ENCODE results near the gene STXBP1.

STXBP1 gene

DNA sequence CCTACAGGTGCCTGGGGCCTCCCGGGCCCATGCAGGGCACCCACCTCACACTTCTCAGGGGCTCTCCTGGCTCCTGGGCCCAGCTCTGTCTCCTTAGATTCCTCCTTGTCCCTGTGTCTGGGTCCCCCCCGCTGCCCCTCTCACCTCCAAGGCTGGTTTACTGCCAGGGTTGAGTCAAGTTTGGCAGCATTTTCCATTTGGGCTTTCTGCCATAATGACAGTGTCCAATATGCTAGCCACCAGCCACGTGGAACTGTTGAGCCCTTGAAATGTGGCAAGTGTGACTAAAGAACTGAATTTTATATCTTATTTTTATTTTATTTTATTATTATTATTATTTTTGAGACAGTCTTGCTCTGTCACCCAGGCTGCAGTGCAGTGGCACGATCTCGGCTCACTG lies 105.7 kb downstream of the STXBP1 start:
- CTCF ChIA-PET: interaction anchor here (1.2 kb wide), 1 partner anchor 203 kb away, joined by 3 read pairs; no protein-coding TSS in a partner anchor
- POLR2A ChIA-PET: interaction anchor here (0.8 kb wide), 1 partner anchor 110 kb away, joined by 4 read pairs; no protein-coding TSS in a partner anchor
- H3K36me3 ChIP-seq (ENCODE audit: control insufficient read depth in 4 of 4, insufficient read depth in 4 of 4, low read length in 3 of 4): no peaks in the 10 kb centered on the region

DNA sequence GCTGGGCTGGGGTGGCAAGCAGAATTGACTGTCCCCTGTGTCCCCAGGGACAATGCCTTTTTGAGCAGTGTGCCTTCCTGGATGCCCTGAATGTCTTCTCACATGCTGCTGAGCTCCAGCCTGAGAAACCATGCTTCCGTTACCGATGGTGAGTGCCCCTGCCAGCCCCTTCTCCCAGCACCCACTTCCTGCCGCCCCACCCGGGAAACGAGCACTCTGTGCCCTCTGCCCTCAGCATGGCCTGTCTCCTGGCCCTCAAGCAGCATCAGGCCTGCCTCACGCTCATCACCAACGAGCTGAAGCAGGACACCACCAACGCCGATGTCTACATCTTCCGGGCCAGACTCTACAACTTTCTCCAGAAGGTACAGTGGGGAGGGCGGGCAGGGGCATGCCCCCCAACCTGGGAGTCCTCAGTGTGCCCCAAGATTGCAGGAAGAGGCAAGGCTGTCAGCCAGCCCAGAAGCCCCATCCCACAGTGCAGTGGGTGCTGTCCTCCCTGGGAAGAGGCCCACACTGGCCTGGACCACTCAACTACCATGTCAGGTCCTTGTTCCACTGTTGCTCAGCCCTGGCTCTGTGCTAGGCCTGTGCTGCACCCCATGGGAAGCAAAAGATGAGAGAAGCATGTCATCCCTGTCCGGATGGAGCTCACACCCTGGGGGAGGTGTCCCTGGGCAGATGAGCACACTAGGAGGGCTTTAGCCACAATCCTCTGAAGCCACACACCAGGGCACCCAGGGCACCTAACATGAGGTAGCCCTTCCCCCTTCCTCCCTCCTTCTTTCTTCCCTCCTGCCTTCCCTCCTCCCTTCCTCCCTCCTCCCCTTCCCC lies 108.2 kb downstream of the STXBP1 start:
- H3K36me3 ChIP-seq (ENCODE audit: control insufficient read depth in 4 of 4, insufficient read depth in 4 of 4, low read length in 3 of 4): no peaks in the 10 kb centered on the region
- DNase-seq: no peak
- H3K27ac ChIP-seq (ENCODE audit: insufficient read depth in 1 of 2, low read depth in 1 of 2, low read length in 2 of 2, poor library complexity in 1 of 2, severe bottlenecking in 2 of 2): no peak overlapping the region
- CTCF ChIA-PET: interaction anchor here (0.9 to 1.8 kb wide), 5 partner anchors 9 to 50 kb away, joined by 3 read pairs; partner anchors contain the start of gene TOR2A
- no peaks in the 10 kb centered on the region for H3K9me3 ChIP-seq (ENCODE audit: control extremely low read depth in 1 of 5, control insufficient read depth in 4 of 5, insufficient read depth in 2 of 5, low read depth in 1 of 5, low read length in 4 of 5)
- H3K27me3 ChIP-seq (replicated peaks in 2 of 5; ENCODE audit: control insufficient read depth in 4 of 5, insufficient read depth in 5 of 5, low read length in 4 of 5): peaks cover 0 to 1% (median 0%) of the 10 kb centered on the region in 5 experiments
- no peak overlapping the region for H3K4me3 ChIP-seq (ENCODE audit: control insufficient read depth in 1 of 7, extremely low read depth in 1 of 7, insufficient read depth in 4 of 7, low read depth in 2 of 7, low read length in 6 of 7)
- peaks cover 0 to 10% (median 8%) of the 10 kb centered on the region in 4 experiments for H3K4me1 ChIP-seq (ENCODE audit: control extremely low read depth in 1 of 4, control insufficient read depth in 4 of 4, insufficient read depth in 4 of 4, low read length in 3 of 4)
- POLR2A ChIA-PET: no interaction called here
- 91% methylated on average over 12 of the region's 12 CpGs for WGBS (ENCODE audit: insufficient coverage)

More for the DNA sequence above, 105.7 kb downstream of the STXBP1 start:
- peaks cover 0 to 4% (median 0%) of the 10 kb centered on the region in 5 experiments for H3K27me3 ChIP-seq (replicated peaks in 2 of 5; ENCODE audit: control insufficient read depth in 4 of 5, insufficient read depth in 5 of 5, low read length in 4 of 5)
- H3K4me3 ChIP-seq (ENCODE audit: control insufficient read depth in 1 of 7, extremely low read depth in 1 of 7, insufficient read depth in 4 of 7, low read depth in 2 of 7, low read length in 6 of 7): no peak overlapping the region
- no peak overlapping the region for H3K27ac ChIP-seq (ENCODE audit: insufficient read depth in 1 of 2, low read depth in 1 of 2, low read length in 2 of 2, poor library complexity in 1 of 2, severe bottlenecking in 2 of 2)
- DNase-seq: no peak
- WGBS (ENCODE audit: insufficient coverage): 100% methylated on average over 4 of the region's 5 CpGs
- no peaks in the 10 kb centered on the region for H3K9me3 ChIP-seq (ENCODE audit: control extremely low read depth in 1 of 5, control insufficient read depth in 4 of 5, insufficient read depth in 2 of 5, low read depth in 1 of 5, low read length in 4 of 5)
- H3K4me1 ChIP-seq (ENCODE audit: control extremely low read depth in 1 of 4, control insufficient read depth in 4 of 4, insufficient read depth in 4 of 4, low read length in 3 of 4): peaks cover 0 to 13% (median 12%) of the 10 kb centered on the region in 4 experiments

DNA sequence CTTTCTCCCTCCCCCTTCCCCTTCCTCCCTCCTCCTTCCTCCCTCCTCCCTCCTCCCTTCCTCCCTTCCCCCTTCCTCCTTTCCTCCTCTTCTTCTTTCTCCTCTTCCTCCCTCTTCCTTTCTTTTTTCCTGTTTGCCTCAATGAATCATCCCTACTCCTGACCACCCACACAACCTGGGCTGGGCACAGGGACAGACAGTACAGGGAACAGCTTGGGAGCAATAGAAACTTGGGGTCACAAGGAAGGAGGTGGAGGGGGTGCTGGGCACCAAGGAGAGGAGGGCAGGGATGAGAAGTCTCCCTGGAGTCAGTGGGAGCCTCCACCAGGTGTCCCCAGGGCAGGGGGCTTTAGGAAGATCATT lies 108.8 kb downstream of the STXBP1 start:
- peaks cover 0 to 10% (median 7%) of the 10 kb centered on the region in 4 experiments for H3K4me1 ChIP-seq (ENCODE audit: control extremely low read depth in 1 of 4, control insufficient read depth in 4 of 4, insufficient read depth in 4 of 4, low read length in 3 of 4)
- CTCF ChIA-PET: interaction anchor here (0.9 kb wide), 1 partner anchor 14 kb away, joined by 3 read pairs; the partner anchor contains the start of gene TOR2A

DNA sequence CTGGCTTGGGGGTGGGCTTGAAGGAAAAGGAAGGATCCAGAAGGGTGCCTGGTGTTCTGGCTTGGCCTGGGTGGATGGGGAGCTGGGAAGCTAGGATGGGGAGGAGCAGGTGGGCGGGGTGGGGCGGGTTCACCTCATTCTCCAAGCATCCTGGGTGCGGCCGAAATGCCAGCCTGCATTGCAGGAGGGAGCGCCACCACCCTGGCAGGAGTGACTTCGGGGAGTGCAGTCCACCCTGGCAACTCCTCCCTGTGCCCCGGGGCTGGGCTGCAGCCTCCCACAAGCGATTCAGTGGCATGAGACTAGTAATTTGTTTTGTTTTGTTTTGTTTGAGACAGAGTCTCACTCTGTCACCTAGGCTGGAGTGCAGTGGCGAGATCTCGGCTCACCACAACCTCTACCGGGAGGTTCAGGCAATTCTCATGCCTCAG lies 109.3 kb downstream of the STXBP1 start:
- ChIA-PET POLR2A (no interaction called here), CTCF (interaction anchor here (0.5 to 0.9 kb wide), 2 partner anchors 13 to 137 kb away, joined by 3 read pairs; partner anchors contain the start of gene TOR2A)
- H3K4me3 ChIP-seq (ENCODE audit: control insufficient read depth in 1 of 7, extremely low read depth in 1 of 7, insufficient read depth in 4 of 7, low read depth in 2 of 7, low read length in 6 of 7): no peak overlapping the region
- DNase-seq: no peak
- H3K9me3 ChIP-seq (ENCODE audit: control extremely low read depth in 1 of 5, control insufficient read depth in 4 of 5, insufficient read depth in 2 of 5, low read depth in 1 of 5, low read length in 4 of 5): no peaks in the 10 kb centered on the region
- peaks cover 0 to 5% (median 4%) of the 10 kb centered on the region in 4 experiments for H3K4me1 ChIP-seq (ENCODE audit: control extremely low read depth in 1 of 4, control insufficient read depth in 4 of 4, insufficient read depth in 4 of 4, low read length in 3 of 4)
- peaks cover 0 to 1% (median 0%) of the 10 kb centered on the region in 5 experiments for H3K27me3 ChIP-seq (replicated peaks in 2 of 5; ENCODE audit: control insufficient read depth in 4 of 5, insufficient read depth in 5 of 5, low read length in 4 of 5)
- H3K36me3 ChIP-seq (ENCODE audit: control insufficient read depth in 4 of 4, insufficient read depth in 4 of 4, low read length in 3 of 4): no peaks in the 10 kb centered on the region
- WGBS (ENCODE audit: insufficient coverage): 82% methylated on average over 6 of the region's 11 CpGs
- H3K27ac ChIP-seq (ENCODE audit: insufficient read depth in 1 of 2, low read depth in 1 of 2, low read length in 2 of 2, poor library complexity in 1 of 2, severe bottlenecking in 2 of 2): no peak overlapping the region

More for the DNA sequence above, 108.8 kb downstream of the STXBP1 start:
- Histone ChIP-seq H3K27ac (ENCODE audit: insufficient read depth in 1 of 2, low read depth in 1 of 2, low read length in 2 of 2, poor library complexity in 1 of 2, severe bottlenecking in 2 of 2) (no peak overlapping the region), H3K9me3 (ENCODE audit: control extremely low read depth in 1 of 5, control insufficient read depth in 4 of 5, insufficient read depth in 2 of 5, low read depth in 1 of 5, low read length in 4 of 5) (no peaks in the 10 kb centered on the region), H3K36me3 (ENCODE audit: control insufficient read depth in 4 of 4, insufficient read depth in 4 of 4, low read length in 3 of 4) (no peaks in the 10 kb centered on the region), H3K4me3 (ENCODE audit: control insufficient read depth in 1 of 7, extremely low read depth in 1 of 7, insufficient read depth in 4 of 7, low read depth in 2 of 7, low read length in 6 of 7) (no peak overlapping the region), H3K27me3 (replicated peaks in 2 of 5; ENCODE audit: control insufficient read depth in 4 of 5, insufficient read depth in 5 of 5, low read length in 4 of 5) (peaks cover 0 to 1% (median 0%) of the 10 kb centered on the region in 5 experiments)
- POLR2A ChIA-PET: no interaction called here
- DNase-seq: no peak

DNA sequence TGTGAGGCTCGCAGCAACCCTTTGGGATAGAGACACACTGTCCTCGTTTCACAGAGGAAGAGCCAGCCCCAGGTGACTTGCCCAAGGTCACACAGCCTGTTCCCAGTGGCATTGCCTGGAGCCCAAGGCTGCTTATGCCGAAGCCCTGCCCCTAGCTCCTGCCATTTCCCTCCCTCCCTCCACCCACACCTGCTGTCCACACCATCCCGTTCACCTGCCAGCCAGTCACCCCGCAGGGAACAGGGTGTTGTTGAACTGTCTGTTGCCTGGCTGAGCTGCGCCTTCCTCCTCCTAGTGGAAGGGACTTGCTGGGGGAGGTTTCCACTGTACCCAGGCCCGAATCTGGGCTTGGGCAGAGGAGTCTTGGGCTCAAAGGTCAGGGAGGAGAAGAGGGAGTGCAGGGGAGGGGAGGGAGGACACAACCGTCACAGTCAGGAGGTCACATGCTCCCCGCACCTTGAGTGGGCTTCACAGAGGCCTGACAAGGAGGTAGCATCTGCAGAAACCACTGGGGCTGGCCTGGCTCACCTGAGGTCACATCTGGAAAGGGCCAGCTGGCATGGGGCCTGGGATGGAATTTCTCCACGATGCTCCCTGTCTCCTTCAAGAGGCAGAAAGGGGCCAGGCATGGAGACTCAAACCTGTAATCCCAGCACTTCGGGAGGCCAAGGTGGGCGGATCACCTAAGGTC lies 110.1 kb downstream of the STXBP1 start:
- ChIA-PET POLR2A (no interaction called here), CTCF (interaction anchor here (0.5 to 0.6 kb wide), 2 partner anchors 13 to 138 kb away, joined by 3 read pairs; partner anchors contain the start of gene TOR2A)
- no peak overlapping the region for H3K27ac ChIP-seq (ENCODE audit: insufficient read depth in 1 of 2, low read depth in 1 of 2, low read length in 2 of 2, poor library complexity in 1 of 2, severe bottlenecking in 2 of 2)
- no peak for DNase-seq
- no peak overlapping the region for H3K4me3 ChIP-seq (ENCODE audit: control insufficient read depth in 1 of 7, extremely low read depth in 1 of 7, insufficient read depth in 4 of 7, low read depth in 2 of 7, low read length in 6 of 7)
- H3K4me1 ChIP-seq (ENCODE audit: control extremely low read depth in 1 of 4, control insufficient read depth in 4 of 4, insufficient read depth in 4 of 4, low read length in 3 of 4): peaks cover 0 to 5% (median 4%) of the 10 kb centered on the region in 4 experiments
- WGBS (ENCODE audit: insufficient coverage): 100% methylated on average over 7 of the region's 12 CpGs
- H3K27me3 ChIP-seq (replicated peaks in 2 of 5; ENCODE audit: control insufficient read depth in 4 of 5, insufficient read depth in 5 of 5, low read length in 4 of 5): peaks cover 0 to 1% (median 0%) of the 10 kb centered on the region in 5 experiments
- H3K9me3 ChIP-seq (ENCODE audit: control extremely low read depth in 1 of 5, control insufficient read depth in 4 of 5, insufficient read depth in 2 of 5, low read depth in 1 of 5, low read length in 4 of 5): no peaks in the 10 kb centered on the region
- H3K36me3 ChIP-seq (ENCODE audit: control insufficient read depth in 4 of 4, insufficient read depth in 4 of 4, low read length in 3 of 4): no peaks in the 10 kb centered on the region

DNA sequence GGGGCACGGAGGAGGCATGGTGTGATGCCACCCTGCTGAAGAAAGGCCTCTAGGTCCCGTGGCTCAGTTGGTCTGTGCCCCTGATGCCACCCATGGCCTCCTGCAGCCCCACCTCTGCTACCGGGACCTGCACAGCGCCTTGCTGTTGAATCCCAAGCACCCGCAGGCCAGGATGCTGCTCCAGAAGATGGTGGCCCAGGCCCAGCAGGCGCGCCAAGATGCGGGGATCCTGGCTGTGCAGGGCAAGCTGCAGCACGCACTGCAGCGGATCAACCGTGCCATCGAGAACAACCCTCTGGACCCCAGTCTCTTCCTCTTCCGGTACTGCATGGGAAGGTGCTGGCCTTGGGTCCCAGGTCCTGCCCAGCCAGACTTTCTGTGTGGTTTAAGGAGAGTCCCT lies 110.9 kb downstream of the STXBP1 start:
- H3K36me3 ChIP-seq (ENCODE audit: control insufficient read depth in 4 of 4, insufficient read depth in 4 of 4, low read length in 3 of 4): no peaks in the 10 kb centered on the region
- DNase-seq: no peak
- CTCF ChIA-PET: interaction anchor here (1.0 kb wide), 1 partner anchor 12 kb away, joined by 3 read pairs; the partner anchor contains the start of gene TOR2A
- peaks cover 0 to 5% (median 4%) of the 10 kb centered on the region in 4 experiments for H3K4me1 ChIP-seq (ENCODE audit: control extremely low read depth in 1 of 4, control insufficient read depth in 4 of 4, insufficient read depth in 4 of 4, low read length in 3 of 4)
- POLR2A ChIA-PET: no interaction called here
- H3K27ac ChIP-seq (ENCODE audit: insufficient read depth in 1 of 2, low read depth in 1 of 2, low read length in 2 of 2, poor library complexity in 1 of 2, severe bottlenecking in 2 of 2): no peak overlapping the region
- peaks cover 0 to 1% (median 0%) of the 10 kb centered on the region in 5 experiments for H3K27me3 ChIP-seq (replicated peaks in 2 of 5; ENCODE audit: control insufficient read depth in 4 of 5, insufficient read depth in 5 of 5, low read length in 4 of 5)
- no peak overlapping the region for H3K4me3 ChIP-seq (ENCODE audit: control insufficient read depth in 1 of 7, extremely low read depth in 1 of 7, insufficient read depth in 4 of 7, low read depth in 2 of 7, low read length in 6 of 7)
- H3K9me3 ChIP-seq (ENCODE audit: control extremely low read depth in 1 of 5, control insufficient read depth in 4 of 5, insufficient read depth in 2 of 5, low read depth in 1 of 5, low read length in 4 of 5): no peaks in the 10 kb centered on the region
- WGBS (ENCODE audit: insufficient coverage): 95% methylated on average over 8 of the region's 13 CpGs

Measured in common myeloid progenitor, CD34-positive (primary cell).